HG02642 (cell line): ENCODE measurements around the gene IP6K1.

Source experiments
- ATAC-seq: cut with Tn5 transposase; IDR thresholded peaks from one replicate; pipeline ENCODE4 v1.9.1; 2021; ENCODE audit warnings: mild to moderate bottlenecking; ENCODE audit not compliant: unreplicated experiment, poor library complexity

Gene IP6K1

GRCh38 chr3:49727924-49728361 lies 58.4 kb downstream of the IP6K1 start:
- no peak for ATAC-seq

DNA sequence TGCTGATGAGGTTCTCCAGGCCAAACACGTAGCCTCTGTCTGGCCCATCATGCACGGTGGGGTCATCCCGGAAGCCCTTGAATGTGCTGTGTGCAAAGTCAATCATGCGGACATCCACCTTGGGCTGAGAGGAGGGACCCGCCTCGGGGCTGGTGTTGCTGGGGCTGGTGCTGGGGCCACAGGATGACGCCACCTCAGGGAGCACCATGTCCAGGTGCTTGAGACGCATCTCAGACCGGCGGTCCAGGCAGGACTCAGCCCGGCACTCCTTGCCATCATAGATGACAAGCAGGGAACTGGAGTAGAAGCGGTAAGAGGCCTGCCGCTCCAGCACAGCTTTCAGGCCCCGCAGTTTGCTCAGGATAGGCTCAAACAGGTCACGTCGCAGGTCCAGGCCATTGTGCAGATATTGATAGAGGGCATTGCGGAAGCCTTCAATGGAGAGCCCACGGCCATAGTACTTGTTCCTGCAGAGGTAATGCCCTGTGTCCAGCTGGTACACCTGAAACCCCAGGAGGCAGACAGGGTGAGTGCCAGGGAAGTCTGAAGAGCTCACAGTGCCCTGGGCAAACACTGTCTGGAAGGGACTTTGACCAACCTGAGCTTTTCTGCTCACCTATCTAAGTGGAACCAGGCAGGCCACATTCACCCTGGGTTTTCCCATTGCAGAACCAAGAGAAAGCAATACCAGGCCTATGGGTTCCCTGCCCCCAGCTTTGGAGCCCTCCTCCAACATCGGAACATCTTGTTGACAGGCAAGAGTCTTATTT lies 59.0 kb downstream of the IP6K1 start:
- no peak for ATAC-seq

- no peak for ATAC-seq
Observed at GRCh38 chr3:49725906-49726681, 60.2 kb downstream of the IP6K1 start.

DNA sequence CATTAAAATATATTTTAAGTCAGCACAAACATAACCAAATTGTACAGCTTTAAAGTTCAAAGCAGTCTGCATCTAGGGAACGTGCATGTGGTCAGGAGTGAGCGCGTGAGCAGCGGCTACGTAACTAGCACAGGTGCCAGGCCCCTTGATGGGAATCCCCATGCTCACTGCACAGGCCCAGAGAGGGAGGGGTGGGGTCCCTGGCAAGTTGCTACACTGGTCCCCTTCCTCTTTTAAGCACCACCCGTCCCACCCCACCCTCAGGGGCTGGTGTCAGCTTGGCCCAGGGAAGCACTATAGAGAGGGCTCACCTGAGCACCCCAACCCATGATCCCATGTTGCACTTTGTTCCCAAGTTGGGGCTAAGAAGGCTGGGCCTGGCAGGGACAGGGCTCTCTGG lies 61.8 kb downstream of the IP6K1 start:
- no peak for ATAC-seq

- ATAC-seq = peak; percentile 78
Observed at GRCh38 chr3:49723628-49724551, 62.5 kb downstream of the IP6K1 start, which contains the start of gene GMPPB. TSS of gene GMPPB (minus strand) at chr3:49723951. CDS start at chr3:49723726, 225 bp downstream.

- ATAC-seq = peak; percentile 6
Observed at GRCh38 chr3:49723296-49723627, 63.1 kb downstream of the IP6K1 start.

- no peak for ATAC-seq
Observed at GRCh38 chr3:49722896-49723295, 63.4 kb downstream of the IP6K1 start.

DNA sequence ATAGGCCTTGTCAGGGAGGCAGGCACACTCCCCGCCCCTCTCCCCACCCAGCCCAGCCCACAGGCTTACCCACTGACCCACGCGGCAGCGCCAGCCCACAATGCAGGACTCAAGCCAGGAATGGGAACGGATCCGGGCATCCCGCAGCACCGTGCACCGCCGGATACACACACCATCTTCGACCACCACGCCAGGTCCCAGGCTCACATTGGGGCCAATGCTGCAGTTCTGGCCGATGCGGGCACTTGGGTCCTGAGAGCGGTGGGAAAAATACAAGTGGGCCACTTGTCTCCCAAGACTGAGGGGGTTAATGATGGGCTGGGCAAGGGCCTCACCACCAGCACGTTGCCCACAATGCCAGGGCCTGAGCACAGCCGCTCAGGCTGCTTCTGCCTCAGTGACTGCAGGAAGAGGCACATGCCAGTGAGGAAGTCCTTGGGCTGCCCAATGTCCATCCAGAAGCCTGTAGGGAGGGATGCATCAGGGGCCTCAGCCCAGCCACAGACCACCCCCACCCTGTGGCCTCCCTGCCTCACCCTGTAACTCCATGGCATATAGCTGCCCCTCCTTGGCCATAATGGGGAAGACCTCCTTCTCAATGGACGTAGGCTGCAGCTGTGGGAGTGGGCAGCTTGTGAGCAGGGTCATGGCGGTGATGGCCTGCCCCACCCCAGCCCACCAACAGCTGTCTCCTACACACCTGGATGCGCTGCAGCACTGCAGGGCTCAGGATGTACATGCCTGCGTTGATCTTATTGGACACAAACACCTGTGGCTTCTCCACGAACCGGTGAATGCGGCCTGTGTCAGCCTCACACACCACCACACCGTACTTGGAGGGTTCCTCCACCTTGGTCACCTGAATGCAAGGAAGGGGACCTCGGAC lies 64.2 kb downstream of the IP6K1 start:
- ATAC-seq = no peak

DNA sequence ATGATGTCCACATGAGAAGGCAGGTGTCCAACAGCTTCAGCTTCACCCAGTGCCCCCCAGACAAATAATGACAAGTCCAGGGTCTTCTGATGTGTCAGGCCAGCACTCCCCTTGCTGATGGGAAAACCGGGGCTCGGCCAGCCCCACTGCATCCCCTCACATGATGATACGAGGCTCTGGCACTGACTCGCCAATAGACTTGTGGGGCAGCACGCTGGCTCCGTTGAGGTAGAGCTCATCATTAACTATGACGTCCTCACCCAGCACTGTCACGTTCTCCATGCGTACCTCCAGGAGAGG lies 64.8 kb downstream of the IP6K1 start:
- no peak for ATAC-seq

GRCh38 chr3:49720855-49721595 lies 65.3 kb downstream of the IP6K1 start:
- ATAC-seq = no peak

GRCh38 chr3:49719214-49719884 lies 67.0 kb downstream of the IP6K1 start, which contains the start of gene AMIGO3:
TSS of gene AMIGO3 (minus strand) at chr3:49719684. CDS start at chr3:49719465, 219 bp downstream.
- ATAC-seq = peak; percentile 45

GRCh38 chr3:49718858-49719213 lies 67.5 kb downstream of the IP6K1 start:
- ATAC-seq = no peak

- no peak for ATAC-seq
Observed at GRCh38 chr3:49717959-49718857, 68.1 kb downstream of the IP6K1 start.

DNA sequence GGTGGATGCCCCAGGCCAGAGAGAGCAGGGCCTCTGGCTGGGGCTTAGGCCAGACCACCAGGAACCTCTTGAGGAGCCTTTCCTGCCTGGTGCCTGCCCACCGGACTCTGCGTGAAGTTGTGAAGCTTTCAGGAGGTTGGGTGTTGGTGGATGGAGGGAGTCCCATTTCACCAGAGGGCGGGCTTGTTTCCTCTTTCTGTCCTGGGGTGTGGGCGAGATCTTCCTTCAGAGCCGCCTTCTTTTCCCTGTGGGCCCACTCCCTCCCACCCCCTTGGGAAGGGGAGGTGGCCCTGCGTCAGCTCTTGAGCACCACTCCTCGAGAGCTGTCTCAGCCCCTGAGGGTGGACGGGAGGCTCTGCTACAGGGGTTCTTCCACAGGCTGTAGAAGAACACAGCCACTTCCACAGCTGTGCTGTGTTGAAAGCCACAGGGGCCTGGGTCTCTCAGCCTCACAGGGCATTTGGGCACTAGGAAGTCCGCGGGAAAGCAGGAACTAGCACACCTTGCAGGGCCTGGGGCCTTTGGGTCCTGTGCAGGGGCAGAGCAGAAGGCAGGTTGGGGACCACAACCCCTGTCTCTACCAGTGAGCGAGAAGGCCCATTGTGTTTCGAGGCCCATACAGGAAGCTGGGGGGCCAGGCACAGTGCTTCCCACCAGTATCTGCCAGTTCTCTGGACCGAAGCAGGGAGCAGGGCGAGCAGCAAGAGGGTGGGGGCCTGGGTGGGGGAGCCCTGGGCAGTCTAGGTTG lies 69.0 kb downstream of the IP6K1 start:
- no peak for ATAC-seq

DNA sequence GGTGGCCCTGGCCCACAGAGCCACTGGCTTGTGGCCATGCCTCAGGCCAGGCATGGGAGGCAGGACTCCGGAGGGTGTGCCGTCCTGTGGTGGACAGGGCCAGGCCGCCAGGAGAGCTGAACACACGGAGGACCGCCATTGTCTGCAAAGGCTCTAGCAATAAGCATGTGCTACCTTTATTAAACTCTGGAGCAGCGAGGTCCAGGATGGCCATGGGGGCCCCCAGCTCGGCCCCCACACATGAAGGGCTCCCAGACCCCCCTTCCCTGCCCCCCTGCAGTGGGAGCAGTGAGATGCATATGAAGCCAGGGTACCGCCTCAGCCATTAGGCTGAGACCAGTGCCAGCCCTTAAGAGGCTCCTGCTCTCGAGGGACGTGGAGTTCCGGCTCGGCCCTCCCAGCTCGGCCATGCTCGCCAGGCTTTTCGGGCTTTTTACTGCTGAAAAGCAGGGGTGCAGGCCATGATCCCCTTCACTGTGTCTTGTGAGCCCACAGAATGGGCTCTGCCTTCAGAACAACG lies 69.6 kb downstream of the IP6K1 start:
- no peak for ATAC-seq

- no peak for ATAC-seq
Observed at GRCh38 chr3:49716169-49716568, 70.2 kb downstream of the IP6K1 start.
